Stimulated activated CD8-positive, alpha-beta memory T cell treated with anti-CD3 and anti-CD28 coated beads, Interleukin-7, amount 100 ng/mL, for 48 hours (primary cell): ENCODE data around the gene ASB6.

ENCODE experiments used
- DNase-seq, 2 donors: peaks; one replicate each; pipeline ENCODE4 v3.0.0-alpha.2; 2020; ENCODE audit warnings: low read depth in 1 of 2; ENCODE audit errors: extremely low read depth in 1 of 2

The ASB6 gene

DNA sequence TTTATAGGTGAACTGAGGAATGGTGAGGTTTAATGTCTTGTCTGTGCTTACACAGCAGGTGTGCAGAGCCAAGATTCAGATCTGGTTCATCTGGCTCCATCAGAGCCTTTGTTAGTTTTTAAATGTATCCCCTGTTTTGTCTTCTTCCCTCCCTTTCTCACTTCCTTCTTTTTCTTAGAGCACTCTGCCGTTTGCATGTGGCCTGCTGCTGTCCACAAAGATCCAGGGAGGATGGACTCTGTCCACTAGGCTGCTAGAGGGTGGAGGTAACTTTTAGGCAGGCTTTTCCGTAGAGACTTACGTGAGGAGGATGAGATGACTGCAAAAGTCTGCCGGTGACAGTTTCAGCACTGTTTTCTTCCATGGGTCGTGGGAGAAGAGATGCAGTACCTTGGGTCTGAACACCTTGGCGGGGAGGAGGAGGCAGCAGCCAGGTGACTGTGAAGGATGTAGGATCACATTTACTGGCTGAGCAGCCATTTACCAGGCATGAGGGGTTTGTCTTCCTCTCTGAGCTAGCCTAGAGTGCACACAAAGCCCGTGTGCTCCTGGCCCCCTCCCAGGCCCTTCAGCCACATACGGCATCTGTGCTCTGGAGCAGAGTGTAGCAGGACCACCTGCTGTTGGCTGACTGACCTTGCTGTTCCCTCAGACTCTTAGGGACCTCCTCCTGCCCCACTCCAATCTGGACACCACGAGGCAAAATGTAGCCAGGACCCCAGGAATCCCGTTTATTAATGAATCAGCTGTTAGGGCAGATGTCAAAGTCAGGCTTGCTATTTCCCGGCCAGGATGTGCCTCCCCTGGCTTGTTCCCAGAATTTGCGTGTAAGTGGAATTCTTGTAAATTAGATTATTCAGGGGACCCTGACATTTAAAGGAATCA is 14.2 kb downstream of the ASB6 start:
- DNase-seq, result no peak

DNA sequence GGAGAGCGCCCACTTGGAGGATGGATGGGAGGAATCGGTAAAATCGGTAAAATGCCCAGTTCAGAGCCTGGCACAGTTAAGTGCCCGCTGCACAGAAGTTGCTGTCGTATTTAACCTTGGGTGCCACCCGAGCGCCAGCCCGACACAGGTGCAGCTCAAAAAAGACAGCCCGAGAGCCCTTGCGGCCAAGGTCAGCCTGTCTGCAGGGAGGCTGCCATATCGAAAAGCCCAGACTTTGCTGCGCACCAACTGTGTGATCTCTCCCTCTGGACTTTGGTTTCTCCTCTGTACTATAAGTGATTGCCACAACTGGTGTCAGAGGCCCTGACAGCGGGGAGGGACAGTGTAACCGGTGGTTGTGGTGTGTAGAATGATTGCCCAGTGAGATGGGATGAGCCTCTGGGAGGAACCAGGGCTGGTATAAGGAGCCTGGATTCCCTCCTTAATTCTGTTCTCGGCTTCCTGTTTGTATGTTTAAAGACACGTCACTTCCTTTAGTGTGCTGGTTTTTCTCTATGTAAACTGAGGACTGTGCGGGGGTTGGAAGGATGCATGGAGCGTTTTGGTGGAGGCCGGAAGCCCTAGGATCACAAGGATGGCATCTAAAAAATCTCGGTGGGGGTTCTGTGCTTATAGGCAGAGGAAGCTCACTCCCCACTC is 15.2 kb downstream of the ASB6 start:
- DNase-seq, result no peak

DNA sequence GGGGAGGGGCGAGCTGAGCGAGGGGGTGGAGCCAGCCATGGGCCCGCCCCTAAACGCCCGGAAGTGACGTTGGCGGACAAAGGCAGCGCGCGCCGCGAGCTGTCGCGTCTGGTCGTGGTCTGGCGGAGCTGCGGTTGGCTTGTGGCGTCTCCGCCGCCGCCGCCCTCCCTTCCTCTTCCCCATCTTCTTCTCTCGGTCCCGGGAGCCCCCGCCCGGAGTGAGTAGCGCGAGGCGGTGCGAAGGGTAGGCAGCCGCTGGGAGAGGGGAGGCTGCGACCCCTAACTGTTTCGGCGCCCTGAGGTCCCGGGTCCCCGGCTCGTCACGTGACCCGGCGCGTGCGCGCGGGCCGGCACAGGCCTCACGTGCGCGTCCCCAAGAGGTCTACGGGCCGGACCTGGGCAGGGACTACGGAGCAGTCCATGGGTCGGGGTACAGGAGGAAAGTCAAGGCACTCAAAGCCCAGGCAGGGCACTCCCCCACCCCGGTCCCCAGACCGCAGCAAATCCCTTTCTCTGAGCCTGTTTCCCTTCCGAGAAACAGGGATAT is 15.8 kb downstream of the ASB6 start, which contains the start of gene NTMT1:
TSS of gene NTMT1 (plus strand) at position 85 of the 546 bp plus-strand sequence. CDS start 6,541 bp downstream, outside the sequence.
- peak; percentile 75 to 76 for DNase-seq

- DNase-seq, result no peak
Observed at GRCh38 chr9:129624947-129625346, 17.0 kb downstream of the ASB6 start.

- peak in 1 of 2 donors; percentile 56 for DNase-seq
Observed at GRCh38 chr9:129624168-129624759, 17.7 kb downstream of the ASB6 start.

DNA sequence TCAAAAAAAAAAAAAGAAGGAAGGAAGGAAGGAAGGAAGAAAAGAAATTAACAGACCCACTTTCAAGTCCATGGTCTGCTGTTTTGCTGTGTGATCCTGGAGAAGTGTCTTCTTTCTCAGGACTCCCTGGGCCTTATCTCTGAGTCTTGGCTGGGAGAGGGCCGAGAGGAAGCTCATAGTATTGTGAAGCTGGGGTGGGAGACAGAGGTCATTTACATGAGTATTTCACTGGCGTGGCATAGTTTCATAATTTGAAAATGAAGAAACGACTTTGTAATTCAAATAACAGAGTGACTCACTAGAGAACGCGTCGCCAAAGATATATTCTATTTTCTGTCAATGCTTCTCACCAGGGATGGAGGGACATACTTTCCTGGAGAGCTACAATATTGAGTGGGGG is 18.6 kb downstream of the ASB6 start:
- no peak for DNase-seq

GRCh38 chr9:129620669-129621295 is 21.2 kb downstream of the ASB6 start, which contains the start of gene C9orf50:
Gene C9orf50 (minus strand): TSS chr9:129621101. CDS start chr9:129620574, 527 bp downstream.
- DNase-seq, result no peak

DNA sequence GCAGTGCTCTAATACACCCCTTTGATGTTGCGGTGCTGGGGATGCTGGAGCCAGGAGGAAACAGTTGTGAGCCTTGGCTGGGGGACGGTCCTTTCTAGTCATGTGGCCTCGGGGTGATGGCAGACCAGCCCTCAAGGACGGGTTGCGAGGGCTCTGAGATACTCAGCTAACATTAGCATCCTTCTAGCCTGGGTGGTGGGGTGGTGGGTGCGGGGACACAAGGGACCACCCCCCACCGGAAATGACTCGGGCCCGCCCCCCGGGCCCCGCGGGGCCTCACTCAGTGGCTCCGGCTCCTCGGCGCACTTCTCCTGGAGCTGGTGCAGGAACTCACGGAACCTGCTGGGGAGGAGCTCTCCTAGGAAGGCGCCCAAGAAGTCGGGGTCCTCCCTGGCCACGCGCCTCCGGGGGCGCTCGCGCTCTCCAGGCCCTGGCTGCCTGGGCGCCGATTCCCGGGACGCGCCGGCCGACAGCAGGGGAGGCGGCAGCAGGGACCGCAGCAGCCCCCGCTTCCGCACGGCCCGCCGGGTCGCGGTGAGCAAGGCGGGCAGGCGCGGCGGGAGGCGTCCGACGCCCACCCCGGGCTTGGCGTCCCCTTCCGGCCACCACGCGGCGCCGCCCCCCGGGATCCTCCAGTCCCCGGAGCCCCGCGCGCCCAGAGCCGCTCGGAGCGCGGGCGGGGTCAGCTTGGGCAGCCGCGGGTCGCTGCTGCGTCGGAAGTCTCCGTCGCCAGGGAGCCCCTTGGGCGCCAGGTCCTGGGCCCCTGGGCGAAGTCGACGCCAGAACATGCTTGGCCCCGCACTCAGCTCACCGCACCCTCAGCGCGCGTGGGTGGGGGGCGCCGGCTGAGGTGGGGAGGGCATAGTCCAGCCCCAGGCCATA is 21.9 kb downstream of the ASB6 start:
- no peak for DNase-seq

DNA sequence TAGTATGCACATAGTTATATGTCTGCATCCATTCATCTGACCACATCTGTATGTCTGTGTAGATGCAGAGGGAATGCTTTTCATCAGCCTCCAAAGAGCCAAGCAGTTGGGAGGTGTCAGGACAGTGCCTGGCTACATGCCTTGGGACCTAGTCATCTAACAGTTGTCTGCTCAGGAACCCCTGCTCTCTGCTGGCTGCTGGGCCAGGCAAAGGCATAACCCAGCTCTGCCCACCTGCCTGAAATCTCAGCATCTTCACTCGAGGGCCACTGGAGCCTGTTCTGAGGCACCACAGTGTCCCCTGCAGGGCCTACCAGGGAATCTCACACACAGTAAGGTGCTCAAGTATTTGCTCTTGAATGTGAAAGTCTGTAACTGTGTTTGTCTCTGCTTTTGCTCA is 24.8 kb downstream of the ASB6 start:
- DNase-seq, result no peak

DNA sequence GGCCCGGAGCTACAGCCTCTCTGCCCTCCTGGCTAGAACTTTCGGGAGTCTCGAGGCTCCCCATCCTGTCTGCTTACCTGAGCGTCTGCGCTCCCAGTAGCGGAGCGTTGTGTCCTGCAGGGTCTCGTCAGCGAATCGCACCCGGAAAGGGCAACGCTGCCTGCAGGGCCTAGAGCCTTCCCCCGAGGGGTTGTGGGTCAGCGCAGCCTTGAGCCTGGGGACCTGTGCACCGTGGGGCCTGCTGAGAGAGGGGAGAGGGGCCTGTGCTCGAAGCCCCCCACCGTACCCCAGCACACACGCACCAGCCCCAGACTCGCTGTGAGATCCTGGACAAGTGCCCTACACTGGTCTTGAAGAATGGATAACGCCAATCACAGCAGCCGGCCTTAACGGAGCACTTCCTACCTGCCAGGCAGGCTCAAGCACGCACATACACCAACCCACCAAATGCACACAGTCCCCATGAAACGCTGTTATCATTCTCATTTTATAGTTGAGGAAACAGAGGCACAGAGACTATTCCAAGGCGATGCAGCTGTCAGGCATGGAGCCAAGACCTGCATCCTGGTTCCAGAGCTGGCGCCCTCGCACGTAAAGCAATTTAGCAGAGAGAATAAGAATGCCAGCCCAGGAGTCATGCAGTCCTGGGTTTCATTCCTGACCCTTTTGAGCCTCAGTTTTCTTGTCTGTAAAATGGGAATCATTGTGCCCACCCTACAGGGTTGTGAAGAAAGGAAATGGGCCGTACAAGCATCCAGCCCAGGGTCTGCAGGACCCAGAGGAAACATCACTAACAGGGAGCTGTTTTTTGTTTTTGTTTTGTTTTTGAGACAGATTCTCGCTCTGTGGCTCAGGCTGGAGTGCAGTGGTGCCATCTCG is 26.3 kb downstream of the ASB6 start:
- no peak for DNase-seq

DNA sequence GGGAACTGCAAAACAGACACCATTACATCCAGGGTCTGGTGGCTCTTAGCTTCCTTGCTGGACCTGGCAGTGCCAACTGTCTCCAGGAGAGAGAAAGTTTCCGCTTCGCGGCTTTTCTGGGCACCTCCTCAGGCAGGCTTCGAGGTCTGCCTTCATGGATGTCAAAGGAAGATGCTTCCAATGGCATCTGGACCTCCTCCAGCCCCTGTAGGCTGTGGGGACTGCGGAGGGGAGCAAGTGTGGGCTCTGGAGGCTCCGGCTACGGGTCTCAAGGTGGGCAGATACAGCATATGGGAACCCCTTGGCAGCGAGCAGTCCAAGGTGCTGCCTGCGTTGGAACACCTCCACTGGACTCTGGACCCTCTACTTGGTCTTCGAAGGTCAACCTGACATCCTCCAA is 27.0 kb downstream of the ASB6 start:
- DNase-seq, result no peak

- DNase-seq, result no peak
Observed at GRCh38 chr9:129613520-129614175, 28.3 kb downstream of the ASB6 start.

- DNase-seq, result no peak
Observed at GRCh38 chr9:129612815-129613519, 29.0 kb downstream of the ASB6 start.

- no peak for DNase-seq
Observed at GRCh38 chr9:129612123-129612522, 29.8 kb downstream of the ASB6 start.

GRCh38 chr9:129611307-129611800 is 30.6 kb downstream of the ASB6 start:
- DNase-seq, result no peak

DNA sequence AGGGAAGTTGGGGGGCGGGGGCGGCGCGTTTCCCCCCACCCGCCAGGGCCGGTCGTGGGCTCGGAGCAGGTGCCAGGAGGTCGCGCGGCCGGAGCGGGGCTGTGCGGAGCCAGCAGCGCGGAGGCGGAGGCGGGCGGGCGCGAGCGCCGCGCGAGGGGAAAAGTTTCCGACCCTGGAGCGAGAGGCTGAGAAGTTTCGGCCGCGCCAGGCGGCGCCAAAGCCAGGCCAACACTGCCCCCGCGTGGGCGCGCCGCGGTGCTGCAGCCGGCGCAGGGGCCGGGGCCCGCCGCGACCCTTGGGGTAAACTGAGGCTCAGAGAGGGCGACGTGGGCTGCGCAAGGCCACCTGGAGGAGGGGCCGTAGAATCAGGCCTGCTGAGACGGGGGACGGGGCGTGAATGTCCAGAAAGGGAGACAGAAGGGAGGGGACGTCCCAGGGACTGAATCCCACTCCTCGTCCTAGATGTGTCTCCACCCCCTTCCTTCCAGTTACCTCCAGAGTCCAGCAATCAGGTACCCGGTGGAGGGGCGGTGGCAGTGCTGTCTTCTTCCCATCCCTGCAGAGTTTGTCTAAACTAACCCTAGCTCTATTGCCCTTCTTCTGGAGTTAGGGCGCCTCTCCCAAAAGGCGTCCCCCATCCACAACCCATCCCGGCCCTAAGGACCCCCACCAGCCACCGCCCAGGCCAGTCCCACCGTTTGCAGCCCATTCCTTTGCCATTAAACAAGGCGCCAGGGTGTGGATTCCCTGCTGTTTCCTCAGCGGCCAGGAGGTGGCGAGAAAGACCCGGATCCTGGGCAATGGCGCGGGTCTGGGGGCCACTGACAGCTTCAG is 31.3 kb downstream of the ASB6 start:
- DNase-seq, result peak in 1 of 2 donors; percentile 47

DNA sequence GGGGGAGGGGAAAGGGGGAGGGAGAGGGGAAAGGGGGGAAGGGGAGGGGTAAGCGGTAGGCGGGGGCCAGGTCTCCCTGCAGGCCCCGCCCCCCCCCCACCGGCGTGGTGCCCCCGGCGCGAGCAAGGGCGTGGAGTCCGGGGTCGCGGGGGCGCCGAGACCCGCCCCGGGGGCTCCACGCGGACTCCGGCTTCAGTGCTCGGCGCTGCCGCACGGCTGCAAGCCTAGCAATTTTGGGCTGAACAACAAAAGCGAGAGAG is 31.8 kb downstream of the ASB6 start:
- DNase-seq, result no peak
